ENCODE results near the gene KPNA6. TPM values are rescaled to one million over a fixed set of nuclear protein-coding genes. Genes with fewer than 3 reads are reported as not detected.

The KPNA6 gene
- total and polyA plus RNA-seq, 9 of the 15 experiments (the other 6 are each of a cell fraction or from before 2014, with no cell fraction given): 20.1 to 54.6 (median 32.2) TPM

GRCh38 chr1:32073299-32074229 lies 34.3 kb upstream of the KPNA6 start (continued):
- peak; percentile 60; the same call in 1 of the 2 replicates for TF ChIP-seq ZBTB26 (CRISPR knock-in tag; IDR thresholded peaks at IDR 0.05)
- 0 out of 4 replicates have a peak, but pooled peaks of 1 of the 2 experiments have one; percentile 15 for TF ChIP-seq MLLT1 (IDR thresholded peaks at IDR 0.05)
- TF ChIP-seq TFE3 (CRISPR knock-in tag; IDR thresholded peaks at IDR 0.05): no peak
- TF ChIP-seq ATF7 (IDR thresholded peaks at IDR 0.05): no peak
- TF ChIP-seq RCOR1 (IDR thresholded peaks at IDR 0.05; ENCODE audit: borderline replicate concordance in 1 of 2, low read depth in 2 of 2, low read length in 2 of 2): no peak
- TF ChIP-seq ZNF253 (CRISPR knock-in tag; conservative IDR thresholded peaks at IDR 0.05): no peak
- no peak for TF ChIP-seq HIVEP1 (CRISPR knock-in tag; IDR thresholded peaks at IDR 0.05)
- TF ChIP-seq, protein P1, sequence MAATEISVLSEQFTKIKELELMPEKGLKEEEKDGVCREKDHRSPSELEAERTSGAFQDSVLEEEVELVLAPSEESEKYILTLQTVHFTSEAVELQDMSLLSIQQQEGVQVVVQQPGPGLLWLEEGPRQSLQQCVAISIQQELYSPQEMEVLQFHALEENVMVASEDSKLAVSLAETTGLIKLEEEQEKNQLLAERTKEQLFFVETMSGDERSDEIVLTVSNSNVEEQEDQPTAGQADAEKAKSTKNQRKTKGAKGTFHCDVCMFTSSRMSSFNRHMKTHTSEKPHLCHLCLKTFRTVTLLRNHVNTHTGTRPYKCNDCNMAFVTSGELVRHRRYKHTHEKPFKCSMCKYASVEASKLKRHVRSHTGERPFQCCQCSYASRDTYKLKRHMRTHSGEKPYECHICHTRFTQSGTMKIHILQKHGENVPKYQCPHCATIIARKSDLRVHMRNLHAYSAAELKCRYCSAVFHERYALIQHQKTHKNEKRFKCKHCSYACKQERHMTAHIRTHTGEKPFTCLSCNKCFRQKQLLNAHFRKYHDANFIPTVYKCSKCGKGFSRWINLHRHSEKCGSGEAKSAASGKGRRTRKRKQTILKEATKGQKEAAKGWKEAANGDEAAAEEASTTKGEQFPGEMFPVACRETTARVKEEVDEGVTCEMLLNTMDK (IDR thresholded peaks at IDR 0.05; ENCODE audit: borderline replicate concordance, insufficient read depth, low read depth, low read length, poor library complexity, severe bottlenecking): peak; percentile 45
- TF ChIP-seq ARID1B (IDR thresholded peaks at IDR 0.05): peak; percentile 16; the same call in 1 of the 2 replicates
- no peak for TF ChIP-seq ATF1 (CRISPR knock-in tag; IDR thresholded peaks at IDR 0.05)
- TF ChIP-seq ATF1 (tag; IDR thresholded peaks at IDR 0.05): no peak
- TF ChIP-seq ATF6 (CRISPR knock-in tag; IDR thresholded peaks at IDR 0.05): no peak
- TF ChIP-seq LARP7 (IDR thresholded peaks at IDR 0.05): 0 out of 2 replicates have a peak, but pooled peaks have one; percentile 15
- no peak for TF ChIP-seq RHOXF2B (CRISPR knock-in tag; conservative IDR thresholded peaks at IDR 0.05)
- TF ChIP-seq NFIX (CRISPR knock-in tag; IDR thresholded peaks at IDR 0.05; ENCODE audit: low read depth): no peak
- TF ChIP-seq STAG1 (CRISPR knock-in tag; IDR thresholded peaks at IDR 0.05; ENCODE audit: borderline replicate concordance): no peak
- TF ChIP-seq ZNF408 (CRISPR knock-in tag; IDR thresholded peaks at IDR 0.05; ENCODE audit: low read depth): no peak
- no peak for TF ChIP-seq GTF2A2 (tag; IDR thresholded peaks at IDR 0.05)
- TF ChIP-seq SIN3B (IDR thresholded peaks at IDR 0.05; ENCODE audit: low read depth): no peak
